ENCODE results near the gene SBF2.

The SBF2 gene

DNA sequence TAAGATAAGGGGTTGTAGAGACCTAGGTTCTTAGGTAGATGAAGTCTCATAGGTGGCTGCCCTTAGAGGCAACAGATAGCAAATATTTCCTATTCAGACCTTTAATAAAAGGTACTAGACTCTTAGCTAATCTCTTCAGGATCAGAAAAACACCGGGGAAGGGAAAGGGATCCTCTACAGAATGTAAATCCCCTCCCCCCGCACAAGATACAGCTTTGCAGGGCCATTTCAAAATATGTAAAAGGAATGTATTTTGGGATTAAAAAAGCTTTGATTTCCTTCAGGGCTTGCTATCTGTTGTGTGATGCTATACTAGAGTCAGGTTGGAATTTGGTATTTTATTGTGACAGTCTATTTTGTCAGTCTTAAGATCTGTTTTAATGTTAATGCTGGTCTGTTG, 517.0 kb downstream of the SBF2 start:
- no peak overlapping the region for H3K4me3 ChIP-seq (ENCODE audit: low read length in 2 of 2)
- no peak overlapping the region for H4K91ac ChIP-seq (ENCODE audit: low read depth, low read length, poor library complexity)
- no peak overlapping the region for H3K27ac ChIP-seq (replicated peaks; ENCODE audit: low read length)
- H3K9ac ChIP-seq (ENCODE audit: low read depth, low read length, poor library complexity), result no peak overlapping the region
- no CpG with 5 or more reads among the region's 2 CpGs for WGBS, 2 donors (ENCODE audit: extremely low coverage in 2 of 2, insufficient read length in 2 of 2, insufficient replicate concordance in 1 of 2)
- H2BK12ac ChIP-seq (ENCODE audit: low read length), result no peak overlapping the region
- no peak overlapping the region for H3K18ac ChIP-seq (ENCODE audit: low read length)
- H3K27me3 ChIP-seq (ENCODE audit: control insufficient read depth in 3 of 3, insufficient read depth in 3 of 3, low read depth in 1 of 3, low read length in 3 of 3), result no peaks in the 10 kb centered on the region
- peaks cover 6 to 42% of the 10 kb centered on the region in 2 donors for H3K36me3 ChIP-seq (replicated peaks in 1 of 2; ENCODE audit: control insufficient read depth in 2 of 2, insufficient read depth in 2 of 2, low read length in 2 of 2)
- H3K23ac ChIP-seq (ENCODE audit: low read depth, low read length, poor library complexity), result no peak overlapping the region
- no peak overlapping the region for H2AK5ac ChIP-seq (ENCODE audit: low read depth, low read length)
- no peak overlapping the region for H2AFZ ChIP-seq (ENCODE audit: low read length)
- no peak overlapping the region for H3K4me2 ChIP-seq (ENCODE audit: insufficient read depth, low read length, poor library complexity, severe bottlenecking)
- DNase-seq (ENCODE audit: low spot score), result no peak
- no peak overlapping the region for H2BK15ac ChIP-seq (ENCODE audit: low read length)
- no peak overlapping the region for H4K8ac ChIP-seq (ENCODE audit: low read depth, low read length)
- no peak overlapping the region for H2BK5ac ChIP-seq (ENCODE audit: low read length)
- no peak overlapping the region for H3K4ac ChIP-seq (ENCODE audit: low read length)
- H3K79me1 ChIP-seq (ENCODE audit: low read depth, low read length), result no peaks in the 10 kb centered on the region
- H3K9me3 ChIP-seq (replicated peaks in 1 of 2; ENCODE audit: control insufficient read depth in 2 of 2, insufficient read depth in 1 of 2, low read depth in 1 of 2, low read length in 2 of 2), result no peaks in the 10 kb centered on the region
- H3K14ac ChIP-seq (ENCODE audit: low read length), result no peak overlapping the region
- peaks cover 3 to 4% of the 10 kb centered on the region in 2 donors for H3K4me1 ChIP-seq (ENCODE audit: control insufficient read depth in 2 of 2, insufficient read depth in 1 of 2, low read depth in 1 of 2, low read length in 2 of 2)
- H2BK120ac ChIP-seq (ENCODE audit: low read depth, low read length), result no peak overlapping the region

DNA sequence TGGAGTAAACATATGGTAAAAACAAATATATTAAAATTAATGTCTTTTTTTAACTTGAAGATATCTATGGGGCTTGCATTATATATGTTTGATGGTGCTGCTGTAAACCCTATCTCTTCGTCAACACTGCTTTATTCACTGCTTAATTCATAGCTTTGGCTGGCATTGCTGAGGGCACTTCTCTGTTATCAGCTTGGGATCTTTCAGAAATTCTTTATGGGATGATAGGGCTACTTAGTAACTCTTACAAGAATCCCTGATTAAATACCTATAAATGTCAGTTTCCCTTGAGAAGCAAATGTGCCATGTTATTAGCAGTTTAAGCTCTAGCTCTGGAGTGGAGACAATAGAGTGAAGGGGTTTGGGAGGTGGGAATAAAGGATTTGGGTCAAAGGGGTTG, 517.8 kb downstream of the SBF2 start:
- no peaks in the 10 kb centered on the region for H3K79me1 ChIP-seq (ENCODE audit: low read depth, low read length)
- WGBS, 2 donors (ENCODE audit: extremely low coverage in 2 of 2, insufficient read length in 2 of 2, insufficient replicate concordance in 1 of 2), result no CpG with 5 or more reads among the region's 1 CpG

DNA sequence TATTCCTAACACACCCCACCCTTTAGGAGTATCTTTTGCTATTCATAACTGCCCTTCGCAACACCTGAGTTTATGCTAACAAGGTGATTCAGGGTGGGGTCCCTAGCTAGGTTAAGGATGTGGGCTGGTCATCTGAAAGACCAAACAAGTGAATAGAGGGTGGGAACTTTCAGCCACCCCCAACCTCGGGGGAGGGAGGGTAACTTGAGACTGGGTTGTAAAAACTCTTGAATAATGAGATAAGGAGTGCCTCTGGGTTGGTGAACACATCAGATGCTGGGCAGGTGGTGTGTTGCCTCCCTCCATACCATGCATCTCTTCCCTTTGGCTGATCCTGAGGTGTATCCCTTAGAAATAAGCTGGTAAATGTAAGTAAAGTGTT, 518.6 kb downstream of the SBF2 start:
- no peak overlapping the region for H3K27ac ChIP-seq (replicated peaks; ENCODE audit: low read length)
- WGBS, 2 donors (ENCODE audit: extremely low coverage in 2 of 2, insufficient read length in 2 of 2, insufficient replicate concordance in 1 of 2), result no CpG with 5 or more reads among the region's 2 CpGs
- no peak for DNase-seq (ENCODE audit: low spot score)

More for the DNA sequence above, 517.8 kb downstream of the SBF2 start:
- H3K23ac ChIP-seq (ENCODE audit: low read depth, low read length, poor library complexity), result no peak overlapping the region
- no peak overlapping the region for H3K4me3 ChIP-seq (ENCODE audit: low read length in 2 of 2)
- no peak overlapping the region for H3K4me2 ChIP-seq (ENCODE audit: insufficient read depth, low read length, poor library complexity, severe bottlenecking)
- peaks cover 3 to 4% of the 10 kb centered on the region in 2 donors for H3K4me1 ChIP-seq (ENCODE audit: control insufficient read depth in 2 of 2, insufficient read depth in 1 of 2, low read depth in 1 of 2, low read length in 2 of 2)
- no peak overlapping the region for H2AFZ ChIP-seq (ENCODE audit: low read length)
- no peak overlapping the region for H2BK15ac ChIP-seq (ENCODE audit: low read length)
- no peak overlapping the region for H2BK12ac ChIP-seq (ENCODE audit: low read length)
- no peak overlapping the region for H2AK5ac ChIP-seq (ENCODE audit: low read depth, low read length)
- H2BK5ac ChIP-seq (ENCODE audit: low read length), result no peak overlapping the region
- DNase-seq (ENCODE audit: low spot score), result no peak
- H4K8ac ChIP-seq (ENCODE audit: low read depth, low read length), result no peak overlapping the region
- peaks cover 5 to 33% of the 10 kb centered on the region in 2 donors for H3K36me3 ChIP-seq (replicated peaks in 1 of 2; ENCODE audit: control insufficient read depth in 2 of 2, insufficient read depth in 2 of 2, low read length in 2 of 2)
- no peak overlapping the region for H3K9ac ChIP-seq (ENCODE audit: low read depth, low read length, poor library complexity)
- no peaks in the 10 kb centered on the region for H3K9me3 ChIP-seq (replicated peaks in 1 of 2; ENCODE audit: control insufficient read depth in 2 of 2, insufficient read depth in 1 of 2, low read depth in 1 of 2, low read length in 2 of 2)
- no peak overlapping the region for H3K4ac ChIP-seq (ENCODE audit: low read length)
- no peak overlapping the region for H2BK120ac ChIP-seq (ENCODE audit: low read depth, low read length)
- no peak overlapping the region for H3K14ac ChIP-seq (ENCODE audit: low read length)
- no peak overlapping the region for H4K91ac ChIP-seq (ENCODE audit: low read depth, low read length, poor library complexity)
- H3K27me3 ChIP-seq (ENCODE audit: control insufficient read depth in 3 of 3, insufficient read depth in 3 of 3, low read depth in 1 of 3, low read length in 3 of 3), result no peaks in the 10 kb centered on the region
- H3K18ac ChIP-seq (ENCODE audit: low read length), result no peak overlapping the region
- no peak overlapping the region for H3K27ac ChIP-seq (replicated peaks; ENCODE audit: low read length)

DNA sequence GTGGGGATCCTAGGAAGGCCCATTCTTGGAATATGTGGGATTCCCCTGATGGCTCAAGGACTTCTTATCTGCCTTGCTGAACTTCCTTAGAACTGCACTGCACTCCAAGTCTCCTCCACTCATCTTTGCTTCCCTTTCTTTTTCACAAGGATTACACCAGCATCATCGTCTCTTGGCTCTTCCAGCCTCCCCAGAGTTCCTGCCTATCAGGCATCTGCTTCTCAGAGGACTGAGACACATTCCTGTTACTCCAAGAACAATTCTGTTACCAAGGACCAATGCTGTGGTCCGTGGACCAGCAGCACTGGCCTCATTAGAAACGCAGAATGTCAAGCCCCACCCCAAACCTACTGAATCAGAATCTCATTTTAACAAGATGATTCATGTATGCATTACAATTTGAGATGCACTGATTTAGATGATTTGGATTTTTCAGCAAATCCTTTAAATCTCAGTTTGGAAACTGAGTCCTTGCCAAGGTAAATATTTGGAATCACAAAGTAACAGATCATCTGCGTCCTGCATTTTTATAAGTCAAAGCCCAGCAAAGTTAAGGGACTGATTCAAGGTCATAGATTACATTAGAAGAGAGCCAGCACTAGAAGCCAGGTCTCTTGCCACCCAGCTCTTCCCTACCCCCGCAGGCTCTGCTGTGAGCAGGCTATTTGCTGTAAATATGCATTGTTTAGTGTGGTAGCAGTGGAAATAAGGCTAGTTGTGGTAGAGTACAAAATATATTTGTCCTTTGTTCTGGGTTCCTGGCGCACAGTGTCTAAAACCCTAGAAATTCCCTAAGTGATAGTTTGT, 519.2 kb downstream of the SBF2 start:
- Histone ChIP-seq H3K27me3 (ENCODE audit: control insufficient read depth in 3 of 3, insufficient read depth in 3 of 3, low read depth in 1 of 3, low read length in 3 of 3) (no peaks in the 10 kb centered on the region), H3K18ac (ENCODE audit: low read length) (no peak overlapping the region), H3K79me1 (ENCODE audit: low read depth, low read length) (no peaks in the 10 kb centered on the region), H3K9me3 (replicated peaks in 1 of 2; ENCODE audit: control insufficient read depth in 2 of 2, insufficient read depth in 1 of 2, low read depth in 1 of 2, low read length in 2 of 2) (no peaks in the 10 kb centered on the region), H3K27ac (replicated peaks; ENCODE audit: low read length) (no peak overlapping the region), H3K36me3 (replicated peaks in 1 of 2; ENCODE audit: control insufficient read depth in 2 of 2, insufficient read depth in 2 of 2, low read length in 2 of 2) (peaks cover 0 to 19% of the 10 kb centered on the region in 2 donors), H2AFZ (ENCODE audit: low read length) (no peak overlapping the region), H3K9ac (ENCODE audit: low read depth, low read length, poor library complexity) (no peak overlapping the region), H2BK15ac (ENCODE audit: low read length) (no peak overlapping the region), H3K14ac (ENCODE audit: low read length) (no peak overlapping the region), H2AK5ac (ENCODE audit: low read depth, low read length) (no peak overlapping the region), H3K4me2 (ENCODE audit: insufficient read depth, low read length, poor library complexity, severe bottlenecking) (no peak overlapping the region), H2BK120ac (ENCODE audit: low read depth, low read length) (no peak overlapping the region), H2BK5ac (ENCODE audit: low read length) (no peak overlapping the region), H3K23ac (ENCODE audit: low read depth, low read length, poor library complexity) (no peak overlapping the region), H3K4ac (ENCODE audit: low read length) (no peak overlapping the region), H3K4me1 (ENCODE audit: control insufficient read depth in 2 of 2, insufficient read depth in 1 of 2, low read depth in 1 of 2, low read length in 2 of 2) (peaks cover 3 to 4% of the 10 kb centered on the region in 2 donors), H4K91ac (ENCODE audit: low read depth, low read length, poor library complexity) (no peak overlapping the region), H2BK12ac (ENCODE audit: low read length) (no peak overlapping the region), H4K8ac (ENCODE audit: low read depth, low read length) (no peak overlapping the region), H3K4me3 (ENCODE audit: low read length in 2 of 2) (no peak overlapping the region)
- no peak for DNase-seq (ENCODE audit: low spot score)
- WGBS, 2 donors (ENCODE audit: extremely low coverage in 2 of 2, insufficient read length in 2 of 2, insufficient replicate concordance in 1 of 2), result no CpG with 5 or more reads among the region's 6 CpGs

More for the DNA sequence above, 518.6 kb downstream of the SBF2 start:
- no peak overlapping the region for H3K4ac ChIP-seq (ENCODE audit: low read length)
- no peaks in the 10 kb centered on the region for H3K9me3 ChIP-seq (replicated peaks in 1 of 2; ENCODE audit: control insufficient read depth in 2 of 2, insufficient read depth in 1 of 2, low read depth in 1 of 2, low read length in 2 of 2)
- H3K4me3 ChIP-seq (ENCODE audit: low read length in 2 of 2), result no peak overlapping the region
- no peak overlapping the region for H2AK5ac ChIP-seq (ENCODE audit: low read depth, low read length)
- H2BK15ac ChIP-seq (ENCODE audit: low read length), result no peak overlapping the region
- H2BK120ac ChIP-seq (ENCODE audit: low read depth, low read length), result no peak overlapping the region
- H3K9ac ChIP-seq (ENCODE audit: low read depth, low read length, poor library complexity), result no peak overlapping the region
- no peak overlapping the region for H2BK5ac ChIP-seq (ENCODE audit: low read length)
- no peak overlapping the region for H4K8ac ChIP-seq (ENCODE audit: low read depth, low read length)
- no peaks in the 10 kb centered on the region for H3K27me3 ChIP-seq (ENCODE audit: control insufficient read depth in 3 of 3, insufficient read depth in 3 of 3, low read depth in 1 of 3, low read length in 3 of 3)
- H3K4me2 ChIP-seq (ENCODE audit: insufficient read depth, low read length, poor library complexity, severe bottlenecking), result no peak overlapping the region
- no peak overlapping the region for H3K18ac ChIP-seq (ENCODE audit: low read length)
- H2BK12ac ChIP-seq (ENCODE audit: low read length), result no peak overlapping the region
- no peak overlapping the region for H3K23ac ChIP-seq (ENCODE audit: low read depth, low read length, poor library complexity)
- no peak overlapping the region for H2AFZ ChIP-seq (ENCODE audit: low read length)
- H3K36me3 ChIP-seq (replicated peaks in 1 of 2; ENCODE audit: control insufficient read depth in 2 of 2, insufficient read depth in 2 of 2, low read length in 2 of 2), result peaks cover 4 to 25% of the 10 kb centered on the region in 2 donors
- H3K79me1 ChIP-seq (ENCODE audit: low read depth, low read length), result no peaks in the 10 kb centered on the region
- no peak overlapping the region for H4K91ac ChIP-seq (ENCODE audit: low read depth, low read length, poor library complexity)
- H3K14ac ChIP-seq (ENCODE audit: low read length), result no peak overlapping the region
- H3K4me1 ChIP-seq (ENCODE audit: control insufficient read depth in 2 of 2, insufficient read depth in 1 of 2, low read depth in 1 of 2, low read length in 2 of 2), result peaks cover 3 to 4% of the 10 kb centered on the region in 2 donors
